HL-60/S4 treated with retinoic acid at 250 ng/mL for 4 days and 3 days (cell line): ENCODE data around the gene GAGE12F.
"Not testable (repeated sequence)": the region's sequence is repeated elsewhere in the genome, so short reads cannot be mapped to it uniquely, and the experiment has no call there.

Experiments used
- in situ Hi-C: fragments of 300-500 bp; cut with MboI; formaldehyde crosslinking; loops from 2 replicates; pipeline ENCODE4 v1.7.0; 2022; ENCODE audit warnings: low sequenced_read_pairs

GAGE12F gene, protein sequence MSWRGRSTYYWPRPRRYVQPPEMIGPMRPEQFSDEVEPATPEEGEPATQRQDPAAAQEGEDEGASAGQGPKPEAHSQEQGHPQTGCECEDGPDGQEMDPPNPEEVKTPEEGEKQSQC

DNA sequence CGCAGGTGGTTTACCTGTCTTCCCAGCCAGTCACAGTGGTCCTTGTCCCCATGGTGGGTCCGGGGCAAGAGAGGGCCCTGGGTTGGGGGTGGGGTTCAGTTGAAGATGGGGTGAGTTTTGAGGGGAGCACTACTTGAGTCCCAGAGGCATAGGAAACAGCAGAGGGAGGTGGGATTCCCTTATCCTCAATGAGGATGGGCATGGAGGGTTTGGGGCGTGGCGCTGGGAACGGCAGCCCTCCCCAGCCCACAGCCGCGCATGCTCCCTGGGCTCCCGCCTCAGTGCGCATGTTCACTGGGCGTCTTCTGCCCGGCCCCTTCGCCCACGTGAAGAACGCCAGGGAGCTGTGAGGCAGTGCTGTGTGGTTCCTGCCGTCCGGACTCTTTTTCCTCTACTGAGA lies at the start of gene GAGE12F:
GAGE12F (plus strand) TSS at position 301 of the 400 bp plus-strand sequence. CDS start 1,155 bp downstream, outside the sequence.
- in situ Hi-C loops: not testable (repeated sequence)

DNA sequence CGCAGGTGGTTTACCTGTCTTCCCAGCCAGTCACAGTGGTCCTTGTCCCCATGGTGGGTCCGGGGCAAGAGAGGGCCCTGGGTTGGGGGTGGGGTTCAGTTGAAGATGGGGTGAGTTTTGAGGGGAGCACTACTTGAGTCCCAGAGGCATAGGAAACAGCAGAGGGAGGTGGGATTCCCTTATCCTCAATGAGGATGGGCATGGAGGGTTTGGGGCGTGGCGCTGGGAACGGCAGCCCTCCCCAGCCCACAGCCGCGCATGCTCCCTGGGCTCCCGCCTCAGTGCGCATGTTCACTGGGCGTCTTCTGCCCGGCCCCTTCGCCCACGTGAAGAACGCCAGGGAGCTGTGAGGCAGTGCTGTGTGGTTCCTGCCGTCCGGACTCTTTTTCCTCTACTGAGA lies 28.8 kb upstream of the GAGE12F start, which contains the start of gene GAGE12C:
GAGE12C (plus strand) TSS at position 301 of the 400 bp plus-strand sequence. CDS start 1,155 bp downstream, outside the sequence.
- in situ Hi-C loops: not testable (repeated sequence)

DNA sequence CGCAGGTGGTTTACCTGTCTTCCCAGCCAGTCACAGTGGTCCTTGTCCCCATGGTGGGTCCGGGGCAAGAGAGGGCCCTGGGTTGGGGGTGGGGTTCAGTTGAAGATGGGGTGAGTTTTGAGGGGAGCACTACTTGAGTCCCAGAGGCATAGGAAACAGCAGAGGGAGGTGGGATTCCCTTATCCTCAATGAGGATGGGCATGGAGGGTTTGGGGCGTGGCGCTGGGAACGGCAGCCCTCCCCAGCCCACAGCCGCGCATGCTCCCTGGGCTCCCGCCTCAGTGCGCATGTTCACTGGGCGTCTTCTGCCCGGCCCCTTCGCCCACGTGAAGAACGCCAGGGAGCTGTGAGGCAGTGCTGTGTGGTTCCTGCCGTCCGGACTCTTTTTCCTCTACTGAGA lies 19.2 kb upstream of the GAGE12F start, which contains the start of gene GAGE12D:
GAGE12D (plus strand) TSS at position 301 of the 400 bp plus-strand sequence. CDS start 1,155 bp downstream, outside the sequence.
- in situ Hi-C loops: not testable (repeated sequence)

DNA sequence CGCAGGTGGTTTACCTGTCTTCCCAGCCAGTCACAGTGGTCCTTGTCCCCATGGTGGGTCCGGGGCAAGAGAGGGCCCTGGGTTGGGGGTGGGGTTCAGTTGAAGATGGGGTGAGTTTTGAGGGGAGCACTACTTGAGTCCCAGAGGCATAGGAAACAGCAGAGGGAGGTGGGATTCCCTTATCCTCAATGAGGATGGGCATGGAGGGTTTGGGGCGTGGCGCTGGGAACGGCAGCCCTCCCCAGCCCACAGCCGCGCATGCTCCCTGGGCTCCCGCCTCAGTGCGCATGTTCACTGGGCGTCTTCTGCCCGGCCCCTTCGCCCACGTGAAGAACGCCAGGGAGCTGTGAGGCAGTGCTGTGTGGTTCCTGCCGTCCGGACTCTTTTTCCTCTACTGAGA lies 9.7 kb upstream of the GAGE12F start, which contains the start of gene GAGE12E:
GAGE12E (plus strand) TSS at position 301 of the 400 bp plus-strand sequence. CDS start 1,155 bp downstream, outside the sequence.
- in situ Hi-C loops: not testable (repeated sequence)

DNA sequence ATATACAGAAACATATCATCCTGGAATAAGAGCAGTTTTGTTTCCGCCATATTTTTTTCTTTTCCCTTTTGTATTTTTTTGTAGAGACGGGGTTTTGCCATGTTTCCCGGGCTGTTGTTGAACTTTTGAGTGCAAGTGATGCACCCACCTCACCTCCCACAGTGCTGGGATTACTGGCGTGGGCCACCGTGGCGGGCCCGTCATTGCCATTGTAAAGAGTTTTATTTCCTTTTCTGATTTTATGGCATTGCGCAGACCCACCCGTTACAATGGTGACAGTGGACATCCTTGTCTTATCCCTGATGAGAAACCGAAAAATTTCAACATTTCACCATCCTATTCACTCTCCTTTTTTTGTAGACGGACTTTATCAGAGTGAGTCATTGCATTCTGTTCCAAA lies 8.1 kb downstream of the GAGE12F start:
- in situ Hi-C loops: not testable (repeated sequence)

DNA sequence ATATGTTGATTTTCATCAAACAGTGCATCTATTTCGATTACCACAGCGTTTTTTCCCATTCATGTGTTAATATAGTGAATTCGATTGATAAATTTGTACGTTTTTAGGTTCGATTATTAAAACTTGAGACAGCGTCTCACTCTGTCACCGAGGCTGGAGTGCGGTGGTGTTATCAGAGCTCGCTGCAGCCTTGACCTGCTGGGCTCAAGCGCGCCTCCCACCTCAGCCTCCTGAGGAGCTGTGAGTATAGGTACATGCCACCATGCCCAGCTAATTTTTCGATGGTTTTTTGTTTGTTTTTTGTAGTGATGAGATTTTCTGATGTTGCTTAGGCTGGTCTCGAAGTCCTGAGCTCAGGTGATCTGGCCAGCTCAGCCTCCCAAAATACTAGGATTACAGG lies 8.5 kb downstream of the GAGE12F start:
- in situ Hi-C loops: not testable (repeated sequence)

DNA sequence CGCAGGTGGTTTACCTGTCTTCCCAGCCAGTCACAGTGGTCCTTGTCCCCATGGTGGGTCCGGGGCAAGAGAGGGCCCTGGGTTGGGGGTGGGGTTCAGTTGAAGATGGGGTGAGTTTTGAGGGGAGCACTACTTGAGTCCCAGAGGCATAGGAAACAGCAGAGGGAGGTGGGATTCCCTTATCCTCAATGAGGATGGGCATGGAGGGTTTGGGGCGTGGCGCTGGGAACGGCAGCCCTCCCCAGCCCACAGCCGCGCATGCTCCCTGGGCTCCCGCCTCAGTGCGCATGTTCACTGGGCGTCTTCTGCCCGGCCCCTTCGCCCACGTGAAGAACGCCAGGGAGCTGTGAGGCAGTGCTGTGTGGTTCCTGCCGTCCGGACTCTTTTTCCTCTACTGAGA lies 9.5 kb downstream of the GAGE12F start, which contains the start of gene GAGE12G:
GAGE12G (plus strand) TSS at position 301 of the 400 bp plus-strand sequence. CDS start 1,155 bp downstream, outside the sequence.
- in situ Hi-C loops: not testable (repeated sequence)

DNA sequence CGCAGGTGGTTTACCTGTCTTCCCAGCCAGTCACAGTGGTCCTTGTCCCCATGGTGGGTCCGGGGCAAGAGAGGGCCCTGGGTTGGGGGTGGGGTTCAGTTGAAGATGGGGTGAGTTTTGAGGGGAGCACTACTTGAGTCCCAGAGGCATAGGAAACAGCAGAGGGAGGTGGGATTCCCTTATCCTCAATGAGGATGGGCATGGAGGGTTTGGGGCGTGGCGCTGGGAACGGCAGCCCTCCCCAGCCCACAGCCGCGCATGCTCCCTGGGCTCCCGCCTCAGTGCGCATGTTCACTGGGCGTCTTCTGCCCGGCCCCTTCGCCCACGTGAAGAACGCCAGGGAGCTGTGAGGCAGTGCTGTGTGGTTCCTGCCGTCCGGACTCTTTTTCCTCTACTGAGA lies 19.0 kb downstream of the GAGE12F start, which contains the start of gene GAGE12H:
GAGE12H (plus strand) TSS at position 301 of the 400 bp plus-strand sequence. CDS start 1,155 bp downstream, outside the sequence.
- in situ Hi-C loops: not testable (repeated sequence)

DNA sequence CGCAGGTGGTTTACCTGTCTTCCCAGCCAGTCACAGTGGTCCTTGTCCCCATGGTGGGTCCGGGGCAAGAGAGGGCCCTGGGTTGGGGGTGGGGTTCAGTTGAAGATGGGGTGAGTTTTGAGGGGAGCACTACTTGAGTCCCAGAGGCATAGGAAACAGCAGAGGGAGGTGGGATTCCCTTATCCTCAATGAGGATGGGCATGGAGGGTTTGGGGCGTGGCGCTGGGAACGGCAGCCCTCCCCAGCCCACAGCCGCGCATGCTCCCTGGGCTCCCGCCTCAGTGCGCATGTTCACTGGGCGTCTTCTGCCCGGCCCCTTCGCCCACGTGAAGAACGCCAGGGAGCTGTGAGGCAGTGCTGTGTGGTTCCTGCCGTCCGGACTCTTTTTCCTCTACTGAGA lies 28.6 kb downstream of the GAGE12F start, which contains the start of gene GAGE2A:
GAGE2A (plus strand) TSS at position 301 of the 400 bp plus-strand sequence. CDS start 1,155 bp downstream, outside the sequence.
- in situ Hi-C loops: not testable (repeated sequence)

DNA sequence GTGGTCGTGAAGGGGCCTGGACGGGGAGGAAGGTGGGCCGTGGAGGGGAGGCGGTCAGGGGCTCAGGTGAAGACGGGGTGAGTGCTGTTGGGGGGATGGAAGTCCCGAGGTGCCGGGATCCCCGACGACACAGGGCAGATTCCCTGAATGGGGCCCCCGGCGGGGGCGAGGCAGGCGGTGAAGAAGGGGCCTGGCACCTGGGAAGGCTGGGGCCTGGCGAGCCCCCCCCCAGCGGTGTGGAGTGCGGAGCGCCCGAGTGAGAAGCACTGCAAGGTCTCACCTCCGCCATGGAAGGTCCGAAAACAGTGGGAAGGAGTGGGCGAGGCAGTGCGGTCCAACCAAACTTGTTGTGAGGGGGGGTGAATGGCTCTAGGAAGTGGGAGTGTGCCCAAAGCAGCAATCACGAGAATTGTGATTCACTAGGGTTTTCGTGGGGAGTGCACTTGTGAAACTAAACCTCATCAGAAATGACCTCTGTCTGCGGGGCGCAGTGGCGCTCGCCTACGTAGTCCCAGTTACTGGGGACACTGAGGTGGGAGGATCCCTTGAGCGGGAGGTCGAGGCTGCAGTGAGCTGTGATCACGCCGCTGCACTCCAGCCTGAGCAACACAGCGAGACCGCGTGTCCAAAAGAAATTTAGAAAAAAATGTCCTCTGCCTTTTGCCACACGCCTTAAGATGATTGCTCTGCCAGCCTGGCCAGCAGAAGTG lies 29.3 kb downstream of the GAGE12F start:
- in situ Hi-C loops: not testable (repeated sequence)

DNA sequence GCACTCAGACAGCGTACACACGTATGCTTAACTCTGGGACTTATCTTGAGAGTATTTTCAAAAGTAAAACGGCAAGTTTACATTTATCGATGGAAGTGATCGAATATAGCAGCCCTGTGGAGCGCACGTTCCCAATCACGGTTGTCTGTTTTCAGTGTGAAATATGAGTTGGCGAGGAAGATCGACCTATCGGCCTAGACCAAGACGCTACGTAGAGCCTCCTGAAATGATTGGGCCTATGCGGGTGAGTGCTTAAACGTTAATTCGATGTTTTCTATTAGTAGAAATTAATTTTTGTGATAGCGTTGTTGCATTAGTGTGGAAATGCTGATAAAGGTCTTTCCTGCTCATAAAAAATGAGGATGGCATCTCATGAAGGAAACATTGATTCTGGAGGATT lies 29.8 kb downstream of the GAGE12F start:
- in situ Hi-C loops: not testable (repeated sequence)

DNA sequence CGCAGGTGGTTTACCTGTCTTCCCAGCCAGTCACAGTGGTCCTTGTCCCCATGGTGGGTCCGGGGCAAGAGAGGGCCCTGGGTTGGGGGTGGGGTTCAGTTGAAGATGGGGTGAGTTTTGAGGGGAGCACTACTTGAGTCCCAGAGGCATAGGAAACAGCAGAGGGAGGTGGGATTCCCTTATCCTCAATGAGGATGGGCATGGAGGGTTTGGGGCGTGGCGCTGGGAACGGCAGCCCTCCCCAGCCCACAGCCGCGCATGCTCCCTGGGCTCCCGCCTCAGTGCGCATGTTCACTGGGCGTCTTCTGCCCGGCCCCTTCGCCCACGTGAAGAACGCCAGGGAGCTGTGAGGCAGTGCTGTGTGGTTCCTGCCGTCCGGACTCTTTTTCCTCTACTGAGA lies 38.1 kb downstream of the GAGE12F start, which contains the start of gene GAGE1:
GAGE1 (plus strand) TSS at position 301 of the 400 bp plus-strand sequence. CDS start 1,155 bp downstream, outside the sequence.
- in situ Hi-C loops: not testable (repeated sequence)

DNA sequence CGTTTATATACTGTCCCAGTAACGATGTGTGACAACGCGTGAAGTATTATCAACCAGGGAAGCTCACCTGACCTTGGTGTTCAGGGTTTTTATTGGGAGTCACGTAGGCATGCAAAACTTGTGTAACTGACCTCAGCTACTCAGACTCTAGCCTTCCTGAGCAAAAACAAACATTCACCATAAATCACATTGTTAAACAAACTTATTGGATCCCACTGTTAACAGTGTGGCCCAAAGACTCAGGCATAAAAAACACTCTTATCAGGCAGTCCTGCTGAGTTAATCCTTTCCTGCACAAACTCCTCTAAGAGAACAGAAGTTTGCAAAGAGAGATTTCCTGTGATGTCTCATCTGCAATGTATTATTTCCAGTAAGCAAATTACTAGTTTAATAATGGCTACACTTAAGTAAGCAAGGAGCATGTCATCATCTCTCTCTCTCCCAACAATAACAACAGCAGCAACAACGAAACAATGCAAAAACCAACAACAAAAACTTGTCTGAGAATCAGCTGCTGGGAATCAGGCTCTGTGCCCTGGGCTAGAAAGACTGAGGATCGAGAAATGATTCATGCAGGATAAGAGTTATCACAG lies 50.2 kb downstream of the GAGE12F start:
- in situ Hi-C loops: no loop called here
